Nephron progenitor cell (in vitro differentiated cells): ENCODE measurements around the gene ALKBH1.
"Not testable (repeated sequence)": the region's sequence is repeated elsewhere in the genome, so short reads cannot be mapped to it uniquely, and the experiment has no call there.

Experiments used
- DNase-seq: peaks from one replicate; pipeline ENCODE4 v3.0.0; 2021
- H3K27ac Mint-ChIP-seq: 2 replicates; pipeline ENCODE4 v1.8.0; 2021; ENCODE audit warnings: mild to moderate bottlenecking, moderate library complexity, mixed read lengths
- H3K27me3 Mint-ChIP-seq: 2 replicates; pipeline ENCODE4 v1.8.0; 2021; ENCODE audit warnings: mild to moderate bottlenecking, low read depth, mixed read lengths; ENCODE audit not compliant: poor library complexity
- H3K36me3 Mint-ChIP-seq: 2 replicates; pipeline ENCODE4 v1.8.0; 2021; ENCODE audit warnings: low read depth, mixed read lengths
- H3K4me1 Mint-ChIP-seq: 2 replicates; pipeline ENCODE4 v1.8.0; 2021; ENCODE audit warnings: mixed read lengths
- H3K4me3 Mint-ChIP-seq: 2 replicates; pipeline ENCODE4 v1.8.0; 2021; ENCODE audit warnings: mild to moderate bottlenecking, moderate library complexity, mixed read lengths
- H3K9me3 Mint-ChIP-seq: 2 replicates; pipeline ENCODE4 v1.8.0; 2021; ENCODE audit warnings: mild to moderate bottlenecking, moderate library complexity, mixed read lengths
- CTCF ChIP-seq: fragments of 200-600 bp; sonication (generic); IDR thresholded peaks from 2 replicates; pipeline ENCODE4 v1.5.0; 2021; ENCODE audit warnings: antibody characterized with exemption

The ALKBH1 gene

GRCh38 chr14:77645520-77646230 lies 62.1 kb downstream of the ALKBH1 start:
- Mint-ChIP-seq H3K4me3 (no peak overlapping the region), H3K27ac (no peak overlapping the region), H3K4me1 (peaks cover 12% of the 10 kb centered on the region), H3K36me3 (no peaks in the 10 kb centered on the region), H3K27me3 (peaks cover 25% of the 10 kb centered on the region), H3K9me3 (peaks cover 4% of the 10 kb centered on the region)
- DNase-seq = no peak
- no peak for TF ChIP-seq CTCF

GRCh38 chr14:77642407-77642806 lies 65.4 kb downstream of the ALKBH1 start:
- peaks cover 23% of the 10 kb centered on the region for H3K27me3 Mint-ChIP-seq
- DNase-seq = no peak
- no peak overlapping the region for H3K4me3 Mint-ChIP-seq
- H3K36me3 Mint-ChIP-seq = no peaks in the 10 kb centered on the region
- H3K9me3 Mint-ChIP-seq = peaks cover 12% of the 10 kb centered on the region
- TF ChIP-seq CTCF = no peak
- peaks cover 5% of the 10 kb centered on the region for H3K4me1 Mint-ChIP-seq
- no peak overlapping the region for H3K27ac Mint-ChIP-seq

GRCh38 chr14:77641534-77642341 lies 66.1 kb downstream of the ALKBH1 start:
- no peak for TF ChIP-seq CTCF
- H3K36me3 Mint-ChIP-seq = no peaks in the 10 kb centered on the region
- H3K27ac Mint-ChIP-seq = peak overlapping the region; percentile 66
- H3K9me3 Mint-ChIP-seq = peaks cover 15% of the 10 kb centered on the region
- H3K4me1 Mint-ChIP-seq = peaks cover 5% of the 10 kb centered on the region
- no peak for DNase-seq
- H3K4me3 Mint-ChIP-seq = no peak overlapping the region
- peaks cover 26% of the 10 kb centered on the region for H3K27me3 Mint-ChIP-seq

- H3K27ac Mint-ChIP-seq = peak overlapping the region; percentile 66
- H3K36me3 Mint-ChIP-seq = no peaks in the 10 kb centered on the region
- no peak for DNase-seq
- no peak overlapping the region for H3K4me3 Mint-ChIP-seq
- peaks cover 28% of the 10 kb centered on the region for H3K27me3 Mint-ChIP-seq
- H3K9me3 Mint-ChIP-seq = peaks cover 18% of the 10 kb centered on the region
- H3K4me1 Mint-ChIP-seq = peaks cover 5% of the 10 kb centered on the region
- no peak for TF ChIP-seq CTCF
Measured at GRCh38 chr14:77640756-77641533, 66.9 kb downstream of the ALKBH1 start.

GRCh38 chr14:77638771-77639171 lies 69.1 kb downstream of the ALKBH1 start:
- Mint-ChIP-seq H3K36me3 (no peaks in the 10 kb centered on the region), H3K4me1 (peaks cover 5% of the 10 kb centered on the region), H3K4me3 (no peak overlapping the region), H3K9me3 (peaks cover 39% of the 10 kb centered on the region), H3K27ac (no peak overlapping the region), H3K27me3 (peaks cover 27% of the 10 kb centered on the region)
- no peak for TF ChIP-seq CTCF
- no peak for DNase-seq

- Mint-ChIP-seq H3K27ac (peak overlapping the region; percentile 54), H3K27me3 (peaks cover 13% of the 10 kb centered on the region), H3K9me3 (peaks cover 66% of the 10 kb centered on the region)
- not testable (repeated sequence) for H3K36me3 Mint-ChIP-seq, DNase-seq, H3K4me1 Mint-ChIP-seq, H3K4me3 Mint-ChIP-seq
Measured at GRCh38 chr14:77635869-77636268, 72.0 kb downstream of the ALKBH1 start.

GRCh38 chr14:77635466-77635865 lies 72.4 kb downstream of the ALKBH1 start:
- H3K36me3 Mint-ChIP-seq, DNase-seq, H3K4me1 Mint-ChIP-seq, H3K4me3 Mint-ChIP-seq: not testable (repeated sequence)
- Mint-ChIP-seq H3K27ac (peak overlapping the region; percentile 54), H3K9me3 (peaks cover 70% of the 10 kb centered on the region), H3K27me3 (peaks cover 10% of the 10 kb centered on the region)
